CD4-positive, alpha-beta T cell (primary cell): Measurements from ENCODE around the gene CCDC102A. TPM values are rescaled to one million over a fixed set of nuclear protein-coding genes. Genes with fewer than 3 reads are reported as not detected.

Experiments
- ATAC-seq: fragments of 200-7000 bp; cut with Tn5 transposase; one replicate; pipeline ENCODE4 v1.10.0; 2022; ENCODE audit warnings: mild to moderate bottlenecking; ENCODE audit not compliant: poor library complexity
- CTCF ChIA-PET: fragments of 350-600 bp; sonication (Branson Sonifier 250); formaldehyde crosslinking; loops from one replicate; lab custom pipeline; 2021; ENCODE audit warnings: antibody characterized with exemption, inconsistent platforms; lab: Charles Lee
- POLR2A ChIA-PET: fragments of 350-600 bp; sonication (Branson Sonifier 250); formaldehyde crosslinking; loops from one replicate; lab custom pipeline; 2021; ENCODE audit warnings: antibody characterized with exemption, inconsistent platforms; lab: Charles Lee
- DNase-seq, 14 experiments: peaks; one replicate each; pipeline ENCODE4 v3.0.0-alpha.2; 2013 to 2020; ENCODE audit warnings: mixed read lengths in 2 of 14
- H3K27ac ChIP-seq, 2 donors: one replicate each; pipeline versions ENCODE4 v1.5.1 to v1.7.0; 2013; ENCODE audit warnings: low read length in 2 of 2, low read depth in 1 of 2, mild to moderate bottlenecking in 1 of 2
- H3K27me3 ChIP-seq, 2 experiments: 1 replicate in 1 of 2; 2 replicates in 1 of 2; pipeline versions ENCODE4 v1.6.1 to v1.7.0; 2013; ENCODE audit warnings: low read length in 2 of 2, control low read depth in 1 of 2, mild to moderate bottlenecking in 1 of 2, moderate library complexity in 1 of 2; ENCODE audit not compliant: insufficient read depth in 2 of 2, control insufficient read depth in 1 of 2
- H3K36me3 ChIP-seq: one replicate; pipeline ENCODE4 v1.6.1; 2013; ENCODE audit warnings: low read length, control low read depth; ENCODE audit not compliant: insufficient read depth
- H3K4me1 ChIP-seq: one replicate; pipeline ENCODE4 v1.6.1; 2013; ENCODE audit warnings: low read length, control low read depth; ENCODE audit not compliant: insufficient read depth
- H3K4me3 ChIP-seq: one replicate; pipeline ENCODE4 v1.5.1; 2013; ENCODE audit warnings: mild to moderate bottlenecking, low read length, moderate library complexity
- H3K9me3 ChIP-seq, 2 experiments: 1 replicate in 1 of 2; 2 replicates in 1 of 2; pipeline versions ENCODE4 v1.6.1 to v1.7.0; 2013; ENCODE audit warnings: low read length in 2 of 2, mild to moderate bottlenecking in 2 of 2, control low read depth in 1 of 2, moderate library complexity in 1 of 2; ENCODE audit not compliant: control insufficient read depth in 1 of 2, insufficient read depth in 1 of 2
- H3K27ac Mint-ChIP-seq: one replicate; pipeline ENCODE4 v1.8.0; 2020; ENCODE audit warnings: mixed read lengths
- H3K27me3 Mint-ChIP-seq: one replicate; pipeline ENCODE4 v1.8.0; 2021; ENCODE audit warnings: mixed read lengths
- H3K36me3 Mint-ChIP-seq: one replicate; pipeline ENCODE4 v1.8.0; 2021; ENCODE audit warnings: low read depth, mixed read lengths
- H3K4me1 Mint-ChIP-seq: one replicate; pipeline ENCODE4 v1.8.0; 2021; ENCODE audit warnings: low read depth, mixed read lengths
- H3K4me3 Mint-ChIP-seq: one replicate; pipeline ENCODE4 v1.8.0; 2020; ENCODE audit warnings: mild to moderate bottlenecking, mixed read lengths
- H3K9me3 Mint-ChIP-seq: one replicate; pipeline ENCODE4 v1.8.0; 2020; ENCODE audit warnings: mixed read lengths
- intact Hi-C, 2 experiments: fragments of 100-400 bp; cut with DNase I in 1 of 2; cut with micrococcal nuclease in 1 of 2; formaldehyde crosslinking; loops; one replicate each; pipeline versions ENCODE4 v1.15.1 to v1.9.0; 2023 to 2025; cut with DNase I, micrococcal nuclease
- total RNA-seq, 174 experiments: library from RNA in 2 of 174; stranded (reverse) in 2 of 174; gene quantifications; one replicate each; pipeline ENCODE4 v1.2.3 and lab custom pipeline; 2021 to 2026
- TF ChIP-seq, protein P1 (sequence below): fragments of 200-600 bp; IDR thresholded peaks from one replicate; pipeline ENCODE4 v1.8.0; 2022; ENCODE audit warnings: antibody characterized with exemption, mild to moderate bottlenecking

CCDC102A gene
- total RNA-seq, 2 experiments from 2014 or later = 2.0 TPM

DNA sequence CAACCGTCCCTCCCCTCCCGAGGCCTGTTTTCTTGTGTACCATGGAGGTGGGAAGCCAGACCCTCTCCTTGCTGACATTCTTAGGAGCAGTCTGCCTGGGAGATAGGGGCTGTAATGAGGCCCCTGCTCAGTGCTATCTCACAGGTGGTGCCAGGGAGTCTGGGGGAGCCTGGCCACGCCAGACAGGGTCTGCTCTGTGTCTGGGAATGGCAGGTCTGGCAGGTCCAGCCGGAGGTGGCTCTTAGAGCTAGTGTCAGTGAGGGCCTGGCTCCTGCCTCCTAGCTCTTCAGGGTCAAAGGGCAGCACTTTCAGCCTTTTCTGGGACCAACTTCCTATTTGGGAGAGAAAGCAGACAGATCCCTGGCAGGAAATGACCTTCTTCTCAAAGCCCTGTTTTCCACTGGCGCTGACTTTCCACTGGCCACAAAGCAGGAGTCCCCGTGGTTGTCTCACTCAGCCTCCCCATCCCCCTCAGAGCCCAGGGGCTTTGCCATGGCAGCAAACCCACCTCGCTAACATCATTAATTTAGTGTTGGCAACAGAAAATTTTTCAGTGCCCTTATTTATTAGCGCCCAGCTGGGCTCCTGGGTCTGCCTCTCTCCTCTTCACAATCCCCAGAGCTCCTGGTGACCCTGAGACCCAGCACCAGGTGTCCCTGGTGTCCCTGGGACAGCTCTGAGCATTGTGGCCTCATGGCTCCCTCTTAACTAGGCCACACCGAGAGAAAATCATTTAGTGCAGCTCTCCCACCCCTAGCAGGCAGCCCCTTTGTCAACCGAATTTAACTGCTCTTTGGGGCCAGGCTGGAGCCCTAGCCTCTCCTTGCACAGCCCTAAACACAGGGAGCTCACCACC lies 26.1 kb downstream of the CCDC102A start:
- Histone ChIP-seq H3K27ac (no peak overlapping the region), H3K27me3 (no peaks in the 10 kb centered on the region), H3K36me3 (peaks cover 4% of the 10 kb centered on the region), H3K9me3 (no peaks in the 10 kb centered on the region), H3K4me3 (no peak overlapping the region), H3K4me1 (no peaks in the 10 kb centered on the region)
- no peaks in the 10 kb centered on the region for H3K9me3 Mint-ChIP-seq
- ChIA-PET CTCF (no interaction called here), POLR2A (no interaction called here)
- intact Hi-C loops = no loop called here
- H3K36me3 Mint-ChIP-seq = peaks cover 5% of the 10 kb centered on the region
- no peak overlapping the region for H3K4me3 Mint-ChIP-seq
- TF ChIP-seq, protein P1, sequence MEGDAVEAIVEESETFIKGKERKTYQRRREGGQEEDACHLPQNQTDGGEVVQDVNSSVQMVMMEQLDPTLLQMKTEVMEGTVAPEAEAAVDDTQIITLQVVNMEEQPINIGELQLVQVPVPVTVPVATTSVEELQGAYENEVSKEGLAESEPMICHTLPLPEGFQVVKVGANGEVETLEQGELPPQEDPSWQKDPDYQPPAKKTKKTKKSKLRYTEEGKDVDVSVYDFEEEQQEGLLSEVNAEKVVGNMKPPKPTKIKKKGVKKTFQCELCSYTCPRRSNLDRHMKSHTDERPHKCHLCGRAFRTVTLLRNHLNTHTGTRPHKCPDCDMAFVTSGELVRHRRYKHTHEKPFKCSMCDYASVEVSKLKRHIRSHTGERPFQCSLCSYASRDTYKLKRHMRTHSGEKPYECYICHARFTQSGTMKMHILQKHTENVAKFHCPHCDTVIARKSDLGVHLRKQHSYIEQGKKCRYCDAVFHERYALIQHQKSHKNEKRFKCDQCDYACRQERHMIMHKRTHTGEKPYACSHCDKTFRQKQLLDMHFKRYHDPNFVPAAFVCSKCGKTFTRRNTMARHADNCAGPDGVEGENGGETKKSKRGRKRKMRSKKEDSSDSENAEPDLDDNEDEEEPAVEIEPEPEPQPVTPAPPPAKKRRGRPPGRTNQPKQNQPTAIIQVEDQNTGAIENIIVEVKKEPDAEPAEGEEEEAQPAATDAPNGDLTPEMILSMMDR = no peak
- DNase-seq (no peak), ATAC-seq (no peak)
- no peak overlapping the region for H3K27ac Mint-ChIP-seq
- no peaks in the 10 kb centered on the region for H3K27me3 Mint-ChIP-seq
- no peaks in the 10 kb centered on the region for H3K4me1 Mint-ChIP-seq

DNA sequence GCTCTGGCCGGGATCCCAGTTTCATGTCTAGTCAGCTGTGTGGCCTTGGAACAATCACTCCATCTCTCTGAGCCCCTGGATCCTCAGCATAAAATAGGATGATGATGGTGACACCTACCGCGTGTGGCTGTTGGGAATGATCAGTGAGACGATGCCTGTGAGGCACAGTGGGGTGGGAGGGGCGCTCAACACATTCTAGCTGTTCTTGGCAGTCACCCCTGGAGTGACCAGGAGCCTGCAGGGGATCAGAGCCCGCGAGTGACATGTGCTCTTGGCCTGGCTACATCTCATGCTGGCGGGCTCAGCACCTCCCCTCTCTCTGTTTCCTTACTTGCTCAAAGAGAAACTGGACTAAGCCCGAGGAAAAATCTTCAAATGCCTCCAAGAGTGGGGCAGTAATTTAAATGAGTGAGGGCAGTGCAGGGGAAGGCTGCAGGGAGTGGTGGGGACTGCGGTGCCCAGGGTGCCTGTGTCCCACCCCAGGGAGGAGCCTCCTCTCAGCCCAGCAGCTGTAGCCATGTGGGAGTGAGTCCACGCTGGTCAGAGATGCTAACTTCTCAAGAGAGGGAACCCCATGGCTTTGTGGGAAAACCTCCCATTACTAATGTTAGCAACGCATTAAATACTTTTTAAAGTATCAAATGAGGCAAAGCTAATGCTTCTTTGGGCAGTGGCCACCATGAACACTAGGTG lies 27.0 kb downstream of the CCDC102A start:
- ATAC-seq = no peak
- no peaks in the 10 kb centered on the region for H3K9me3 Mint-ChIP-seq
- intact Hi-C loops = no loop called here
- CTCF ChIA-PET = no interaction called here
- Histone ChIP-seq H3K9me3 (no peaks in the 10 kb centered on the region), H3K36me3 (peaks cover 4% of the 10 kb centered on the region), H3K4me3 (no peak overlapping the region), H3K27me3 (no peaks in the 10 kb centered on the region), H3K4me1 (no peaks in the 10 kb centered on the region), H3K27ac (no peak overlapping the region)
- no peaks in the 10 kb centered on the region for H3K27me3 Mint-ChIP-seq
- H3K4me1 Mint-ChIP-seq = no peaks in the 10 kb centered on the region
- H3K4me3 Mint-ChIP-seq = no peak overlapping the region
- no peak for DNase-seq
- H3K27ac Mint-ChIP-seq = no peak overlapping the region
- POLR2A ChIA-PET = no interaction called here
- TF ChIP-seq, protein P1 = no peak
- peaks cover 1% of the 10 kb centered on the region for H3K36me3 Mint-ChIP-seq

DNA sequence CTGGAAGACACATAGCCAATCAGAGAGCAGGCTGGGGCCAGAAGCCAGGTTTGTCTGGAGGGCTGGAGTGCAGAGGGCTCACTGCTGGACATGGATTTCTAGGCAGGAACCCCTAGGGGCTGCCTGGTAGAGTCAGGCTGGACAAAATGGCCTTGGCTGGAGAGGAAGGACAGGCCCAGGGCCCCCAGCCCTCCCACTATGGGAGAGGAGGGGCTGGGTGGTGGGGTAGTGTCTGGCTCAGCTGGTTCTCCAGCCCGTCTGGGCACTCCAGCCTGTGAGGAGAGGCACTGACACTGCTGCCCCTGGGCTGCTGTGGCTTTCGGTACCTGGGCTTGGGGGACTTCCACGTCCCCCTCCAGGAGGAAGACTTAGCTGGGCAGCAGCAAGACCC lies 28.3 kb downstream of the CCDC102A start:
- POLR2A ChIA-PET = no interaction called here
- intact Hi-C loops = no loop called here
- Histone ChIP-seq H3K27me3 (no peaks in the 10 kb centered on the region), H3K36me3 (peaks cover 4% of the 10 kb centered on the region), H3K4me1 (no peaks in the 10 kb centered on the region), H3K9me3 (no peaks in the 10 kb centered on the region), H3K4me3 (no peak overlapping the region), H3K27ac (no peak overlapping the region)
- ATAC-seq (no peak), DNase-seq (no peak)
- TF ChIP-seq, protein P1 = no peak
- Mint-ChIP-seq H3K27ac (no peak overlapping the region), H3K4me1 (no peaks in the 10 kb centered on the region), H3K9me3 (no peaks in the 10 kb centered on the region), H3K36me3 (no peaks in the 10 kb centered on the region), H3K27me3 (no peaks in the 10 kb centered on the region), H3K4me3 (no peak overlapping the region)
- CTCF ChIA-PET = interaction anchor here (1.3 kb wide), 1 partner anchor 12 kb away, joined by 3 read pairs; no protein-coding TSS in a partner anchor
